ENCODE data around the gene STRIP2.

STRIP2 gene

DNA sequence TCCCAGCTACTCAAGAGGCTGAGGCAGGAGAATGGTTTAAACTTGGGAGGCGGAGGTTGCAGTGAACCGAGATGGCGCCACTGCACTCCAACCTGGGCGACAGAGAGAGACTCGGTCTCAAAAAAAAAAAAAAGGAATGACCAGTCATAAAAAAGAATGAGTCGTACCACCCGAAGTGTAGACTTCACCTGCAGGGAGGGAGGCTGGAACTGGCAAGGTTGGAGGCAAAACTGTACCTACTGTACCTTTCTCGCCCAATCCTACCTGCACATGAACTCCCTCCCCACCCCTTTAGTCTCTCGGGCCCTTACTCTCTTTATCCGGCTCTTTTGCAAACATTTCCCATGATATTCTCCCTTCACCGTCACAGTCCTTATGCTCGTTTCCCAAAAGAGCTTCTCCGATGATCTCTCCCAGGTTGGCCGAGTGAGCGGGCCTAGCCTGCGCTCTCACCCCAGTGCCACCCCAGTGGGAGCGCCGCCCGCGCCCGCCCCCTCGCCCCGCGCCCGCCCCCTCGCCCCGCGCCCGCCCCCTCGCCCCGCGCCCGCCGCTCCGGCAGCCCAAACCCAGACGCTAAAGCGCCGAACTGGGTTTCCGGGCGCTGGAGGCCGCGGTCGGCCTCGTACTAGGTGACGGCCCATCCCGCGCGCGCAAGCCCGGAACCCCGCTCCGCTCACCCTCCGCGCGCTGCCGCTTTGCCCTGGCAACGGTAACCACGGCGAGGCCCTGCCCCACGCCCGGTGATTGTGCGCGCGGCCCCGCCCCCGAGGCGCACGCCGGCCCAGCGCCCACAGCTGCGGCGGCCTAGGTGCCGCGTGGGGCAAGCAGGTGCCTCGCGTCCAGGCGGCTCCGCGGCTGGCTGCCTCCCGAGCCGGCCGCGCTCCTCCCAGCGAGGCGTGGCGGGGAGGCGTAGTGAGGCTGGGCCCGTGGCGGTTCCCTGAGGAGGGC lies 67.8 kb downstream of the STRIP2 start, which contains the start of gene SMKR1:
SMKR1 (plus strand) TSS at position 772 of the 948 bp plus-strand sequence. CDS start 294 bp downstream, outside the sequence.
- TF ChIP-seq CTCF (IDR thresholded peaks at IDR 0.05; ENCODE audit: low read depth, low read length, missing control alignments): no peak
- peak; percentile 60 for DNase-seq (ENCODE audit: low read depth)
- peak within 1 kb of the TSS; percentile 61 for H3K4me3 ChIP-seq (ENCODE audit: low read depth, low read length)

DNA sequence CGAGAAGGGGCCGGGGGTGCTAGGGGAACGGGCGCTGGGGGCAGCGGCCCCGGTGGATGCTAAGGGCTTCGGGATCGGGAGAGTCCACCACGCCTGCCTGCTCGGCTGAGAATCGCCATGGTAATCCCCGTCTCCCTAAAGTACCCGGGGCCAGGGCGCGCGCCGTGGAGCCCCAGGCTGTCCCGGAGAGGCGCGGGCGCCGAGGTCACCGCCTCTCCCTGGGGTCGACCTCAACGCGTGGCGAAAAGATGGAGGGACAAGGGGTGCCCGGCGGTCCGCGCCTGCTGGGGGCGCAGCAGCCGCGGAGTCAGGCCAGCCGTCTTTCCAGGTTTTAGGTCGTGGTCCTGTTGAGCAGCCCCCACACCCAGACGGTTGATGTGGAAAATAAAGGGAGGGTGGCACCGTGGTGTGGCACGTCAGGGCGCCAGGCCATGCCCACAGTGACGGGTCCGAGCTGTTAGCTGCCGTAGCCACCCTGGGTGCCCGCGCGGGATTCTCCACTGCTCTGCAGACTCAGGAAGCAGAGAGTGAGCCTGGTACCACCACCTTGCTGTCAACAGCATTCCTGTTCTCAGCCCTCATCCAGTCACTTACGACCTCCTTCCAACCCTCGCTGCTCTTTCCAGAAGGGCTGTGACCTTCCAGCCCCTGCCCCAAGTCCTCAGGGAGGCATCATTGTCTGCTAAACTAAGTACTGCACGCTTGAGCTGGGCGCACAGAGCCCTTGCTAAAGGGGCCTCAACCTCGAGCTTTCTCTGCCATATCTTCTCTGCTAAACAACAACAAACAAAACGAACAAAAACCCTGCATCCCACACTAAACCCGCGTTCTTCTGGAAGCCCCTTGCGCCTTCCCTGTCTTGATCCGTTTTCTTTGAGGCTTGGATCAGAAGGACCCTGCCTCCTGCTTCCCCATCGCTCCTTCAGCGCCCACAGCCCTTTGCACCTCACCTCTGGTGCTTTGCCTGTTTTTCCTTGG lies 68.8 kb downstream of the STRIP2 start:
- DNase-seq (ENCODE audit: low read depth): no peak
- no peak for TF ChIP-seq CTCF (IDR thresholded peaks at IDR 0.05; ENCODE audit: low read depth, low read length, missing control alignments)
- H3K4me3 ChIP-seq (ENCODE audit: low read depth, low read length): peak overlapping the region; percentile 61

- H3K4me3 ChIP-seq (ENCODE audit: low read depth, low read length): no peak overlapping the region
- DNase-seq (ENCODE audit: low read depth): no peak
- TF ChIP-seq CTCF (IDR thresholded peaks at IDR 0.05; ENCODE audit: low read depth, low read length, missing control alignments): no peak
Measured at GRCh38 chr7:129503725-129504124, 69.5 kb downstream of the STRIP2 start.

DNA sequence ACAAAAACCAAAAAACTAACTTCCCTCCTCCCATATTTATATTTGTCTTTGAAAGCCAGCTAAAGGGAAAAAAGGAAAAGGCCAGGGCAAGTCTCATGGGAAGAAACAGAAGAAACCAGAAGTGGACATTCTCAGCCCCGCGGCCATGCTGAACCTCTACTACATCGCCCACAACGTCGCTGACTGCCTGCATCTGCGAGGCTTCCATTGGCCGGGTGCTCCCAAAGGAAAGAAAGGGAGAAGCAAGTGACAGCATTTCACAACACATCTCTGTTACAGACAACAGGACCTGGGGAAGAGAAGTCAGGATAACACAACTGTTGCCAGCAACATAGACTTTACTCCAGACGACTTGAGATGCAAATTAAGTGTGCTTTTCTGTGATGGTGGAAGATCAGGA lies 78.0 kb downstream of the STRIP2 start:
- no peak for DNase-seq (ENCODE audit: low read depth)
- H3K4me3 ChIP-seq (ENCODE audit: low read depth, low read length): no peak overlapping the region
- TF ChIP-seq CTCF (IDR thresholded peaks at IDR 0.05; ENCODE audit: low read depth, low read length, missing control alignments): no peak

DNA sequence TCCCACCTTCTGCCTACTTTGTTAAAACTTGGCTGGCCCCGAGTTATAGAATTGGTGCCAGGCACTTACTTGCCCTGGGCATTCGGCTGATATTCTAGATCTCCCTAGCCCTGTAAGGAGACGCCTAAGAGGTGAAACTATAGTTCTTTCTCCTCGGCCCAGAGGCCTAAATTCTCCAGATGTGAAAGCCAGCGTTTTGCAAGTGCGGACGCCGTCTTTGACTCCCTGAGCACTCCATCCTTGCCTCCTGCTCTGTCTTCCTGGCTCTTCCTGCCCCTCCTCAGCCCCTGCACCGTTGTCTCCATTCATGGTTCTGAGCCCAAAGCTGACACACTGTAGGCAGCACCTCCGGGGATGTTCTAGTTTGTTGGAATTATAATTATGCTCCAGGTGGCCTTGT lies 79.3 kb downstream of the STRIP2 start:
- no peak for DNase-seq (ENCODE audit: low read depth)
- TF ChIP-seq CTCF (IDR thresholded peaks at IDR 0.05; ENCODE audit: low read depth, low read length, missing control alignments): no peak
- H3K4me3 ChIP-seq (ENCODE audit: low read depth, low read length): no peak overlapping the region

DNA sequence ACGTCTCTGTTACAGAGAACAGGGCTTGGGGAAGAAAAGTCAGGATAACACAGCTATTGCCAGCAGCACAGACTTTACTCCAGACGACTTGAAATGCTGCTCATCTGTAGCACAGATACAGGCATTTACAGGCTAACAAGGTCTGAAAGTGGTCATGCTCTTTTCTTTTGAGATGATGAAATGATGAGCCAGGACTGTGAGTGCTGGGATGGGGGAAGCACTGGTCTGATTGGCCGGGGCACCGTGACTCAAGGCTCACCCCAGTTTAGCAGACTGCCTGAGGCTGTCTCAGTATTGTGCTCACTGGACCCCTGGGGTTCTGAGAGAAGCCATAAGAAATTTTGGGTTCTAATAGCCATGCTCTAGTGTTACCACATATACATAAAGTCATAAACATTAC lies 80.5 kb downstream of the STRIP2 start:
- DNase-seq (ENCODE audit: low read depth): no peak
- TF ChIP-seq CTCF (IDR thresholded peaks at IDR 0.05; ENCODE audit: low read depth, low read length, missing control alignments): no peak
- H3K4me3 ChIP-seq (ENCODE audit: low read depth, low read length): no peak overlapping the region
